Parathyroid adenoma (tissue), 2 donors: ENCODE results near the gene FLCN.

Experiments used
- H2AFZ ChIP-seq: fragments of 300-600 bp; sonication (generic); one replicate; pipeline ENCODE4 v1.7.0; 2017; ENCODE audit warnings: antibody characterized with exemption, mild to moderate bottlenecking
- H3K27ac ChIP-seq: fragments of 300-600 bp; sonication (generic); one replicate; pipeline ENCODE4 v1.7.0; 2017
- H3K27me3 ChIP-seq: fragments of 300-600 bp; sonication (generic); one replicate; pipeline ENCODE4 v1.7.0; 2017; ENCODE audit warnings: low read length; ENCODE audit not compliant: control insufficient read depth, insufficient read depth
- H3K36me3 ChIP-seq: fragments of 300-600 bp; sonication (generic); one replicate; pipeline ENCODE4 v1.7.0; 2017; ENCODE audit warnings: low read length; ENCODE audit not compliant: control insufficient read depth, insufficient read depth
- H3K4me1 ChIP-seq: fragments of 300-600 bp; sonication (generic); one replicate; pipeline ENCODE4 v1.7.0; 2017; ENCODE audit warnings: control low read depth
- H3K4me2 ChIP-seq: fragments of 300-600 bp; sonication (generic); one replicate; pipeline ENCODE4 v1.7.0; 2017; ENCODE audit warnings: low read length
- H3K4me3 ChIP-seq: fragments of 300-600 bp; sonication (generic); one replicate; pipeline ENCODE4 v1.7.0; 2017; ENCODE audit warnings: low read depth, low read length
- H3K79me2 ChIP-seq: fragments of 300-600 bp; sonication (generic); one replicate; pipeline ENCODE4 v1.7.0; 2017; ENCODE audit warnings: control low read depth
- H3K9ac ChIP-seq: fragments of 300-600 bp; sonication (generic); one replicate; pipeline ENCODE4 v1.7.0; 2017; ENCODE audit warnings: mild to moderate bottlenecking
- H3K9me3 ChIP-seq: fragments of 300-600 bp; sonication (generic); one replicate; pipeline ENCODE4 v1.7.0; 2017; ENCODE audit warnings: low read length; ENCODE audit not compliant: control insufficient read depth
- CTCF ChIP-seq: fragments of 300-600 bp; sonication (generic); IDR thresholded peaks from one replicate; pipeline ENCODE4 v1.7.0; 2017; ENCODE audit warnings: antibody characterized with exemption, mild to moderate bottlenecking
- donor health status: primary hyperparathyroidism.

The FLCN gene

GRCh38 chr17:17217995-17218394, 19.0 kb downstream of the FLCN start:
- Histone ChIP-seq H3K4me2 (no peak overlapping the region), H3K27ac (no peak overlapping the region), H3K36me3 (no peaks in the 10 kb centered on the region), H3K79me2 (no peaks in the 10 kb centered on the region), H3K4me3 (no peak overlapping the region), H3K9me3 (no peaks in the 10 kb centered on the region), H2AFZ (no peak overlapping the region), H3K27me3 (no peaks in the 10 kb centered on the region), H3K9ac (no peak overlapping the region), H3K4me1 (no peaks in the 10 kb centered on the region)
- no peak for TF ChIP-seq CTCF

- Histone ChIP-seq H3K4me2 (no peak overlapping the region), H3K79me2 (no peaks in the 10 kb centered on the region), H2AFZ (no peak overlapping the region), H3K9ac (no peak overlapping the region), H3K4me3 (no peak overlapping the region), H3K4me1 (no peaks in the 10 kb centered on the region), H3K36me3 (no peaks in the 10 kb centered on the region), H3K9me3 (no peaks in the 10 kb centered on the region), H3K27me3 (no peaks in the 10 kb centered on the region), H3K27ac (no peak overlapping the region)
- TF ChIP-seq CTCF: no peak
These were observed 20.2 kb downstream of the FLCN start for GRCh38 chr17:17216776-17217175.

- Histone ChIP-seq H3K36me3 (no peaks in the 10 kb centered on the region), H3K79me2 (no peaks in the 10 kb centered on the region), H3K27me3 (no peaks in the 10 kb centered on the region), H3K27ac (no peak overlapping the region), H3K4me2 (no peak overlapping the region), H3K4me3 (no peak overlapping the region), H3K9me3 (no peaks in the 10 kb centered on the region), H3K9ac (no peak overlapping the region), H2AFZ (no peak overlapping the region), H3K4me1 (no peaks in the 10 kb centered on the region)
- TF ChIP-seq CTCF: no peak
These were observed 20.7 kb downstream of the FLCN start for GRCh38 chr17:17216236-17216635.

- Histone ChIP-seq H3K4me2 (no peak overlapping the region), H3K9ac (no peak overlapping the region), H3K36me3 (no peaks in the 10 kb centered on the region), H3K27ac (no peak overlapping the region), H3K9me3 (no peaks in the 10 kb centered on the region), H3K27me3 (no peaks in the 10 kb centered on the region), H2AFZ (no peak overlapping the region), H3K79me2 (no peaks in the 10 kb centered on the region), H3K4me3 (no peak overlapping the region), H3K4me1 (no peaks in the 10 kb centered on the region)
- TF ChIP-seq CTCF: no peak
These were observed 21.4 kb downstream of the FLCN start for GRCh38 chr17:17215575-17215974.

GRCh38 chr17:17214646-17215436, 22.1 kb downstream of the FLCN start:
- H3K27ac ChIP-seq: no peak overlapping the region
- no peak for TF ChIP-seq CTCF
- H3K27me3 ChIP-seq: no peaks in the 10 kb centered on the region
- H3K9me3 ChIP-seq: no peaks in the 10 kb centered on the region
- no peak overlapping the region for H3K4me2 ChIP-seq
- no peaks in the 10 kb centered on the region for H3K79me2 ChIP-seq
- no peak overlapping the region for H2AFZ ChIP-seq
- H3K36me3 ChIP-seq: no peaks in the 10 kb centered on the region
- H3K4me1 ChIP-seq: no peaks in the 10 kb centered on the region
- no peak overlapping the region for H3K9ac ChIP-seq
- H3K4me3 ChIP-seq: no peak overlapping the region
